HTERT RPE-1 (cell line): ENCODE measurements around the gene S100A16.
"Not testable (repeated sequence)": the region's sequence is repeated elsewhere in the genome, so short reads cannot be mapped to it uniquely, and the experiment has no call there.

ENCODE experiments used
- in situ Hi-C: fragments of 300-500 bp; cut with MboI; formaldehyde crosslinking; loops from 4 replicates; pipeline ENCODE4 v1.14.3; 2020; ENCODE audit warnings: low sequenced_read_pairs

Gene S100A16, protein sequence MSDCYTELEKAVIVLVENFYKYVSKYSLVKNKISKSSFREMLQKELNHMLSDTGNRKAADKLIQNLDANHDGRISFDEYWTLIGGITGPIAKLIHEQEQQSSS

DNA sequence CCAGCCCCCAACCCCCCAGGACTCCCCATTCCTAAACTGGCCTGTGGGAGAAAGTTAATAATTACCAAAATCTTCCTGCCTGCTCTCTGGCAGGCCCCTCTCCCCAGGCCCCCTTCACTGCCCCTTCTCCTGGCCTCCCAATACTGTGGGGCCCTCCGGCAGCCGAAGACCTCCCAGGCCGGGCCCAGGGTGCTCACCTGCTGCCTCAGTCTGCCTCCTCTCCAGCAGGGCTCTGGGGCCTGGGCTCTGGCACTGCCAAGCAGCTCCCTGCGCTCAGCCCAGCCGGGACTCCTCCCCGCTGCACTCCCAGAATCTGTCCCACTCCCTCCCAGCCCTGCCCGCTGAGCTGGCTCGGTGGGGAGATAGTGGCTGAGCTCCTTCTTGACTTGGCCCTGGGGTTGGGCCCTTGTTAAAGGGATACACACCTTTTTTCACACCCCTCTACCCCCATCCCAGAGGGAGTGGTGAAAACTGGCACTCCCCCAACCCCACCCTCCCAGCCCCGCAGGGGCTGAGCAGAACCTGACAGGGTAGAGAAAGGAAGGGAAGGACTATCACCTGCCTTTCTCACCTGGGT is at the start of gene S100A16:
Gene S100A16, minus strand, starts transcription at position 383 of the 577 bp plus-strand sequence. CDS start 4,986 bp downstream, outside the sequence.
- in situ Hi-C loops = no loop called here

DNA sequence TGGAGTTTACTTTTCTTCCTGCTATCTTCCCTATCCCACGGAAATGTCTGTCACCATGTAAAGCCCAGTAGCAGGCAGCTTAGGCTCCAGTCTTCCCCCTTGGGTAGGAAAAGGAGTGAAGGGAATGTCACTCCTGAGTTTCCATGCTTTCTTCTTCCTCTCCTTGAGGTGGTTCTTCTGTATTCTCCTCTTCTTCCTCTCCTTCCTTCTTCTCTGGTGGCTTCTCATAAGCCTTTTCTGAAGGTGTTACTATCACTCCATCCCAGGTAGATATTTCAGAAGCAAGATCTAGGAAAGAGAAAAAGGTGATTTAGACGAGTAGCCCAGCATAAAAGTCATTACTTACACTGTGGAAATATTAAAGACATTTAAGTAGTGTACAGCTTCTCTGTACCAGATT is 49.3 kb upstream of the S100A16 start:
- in situ Hi-C loops = no loop called here

DNA sequence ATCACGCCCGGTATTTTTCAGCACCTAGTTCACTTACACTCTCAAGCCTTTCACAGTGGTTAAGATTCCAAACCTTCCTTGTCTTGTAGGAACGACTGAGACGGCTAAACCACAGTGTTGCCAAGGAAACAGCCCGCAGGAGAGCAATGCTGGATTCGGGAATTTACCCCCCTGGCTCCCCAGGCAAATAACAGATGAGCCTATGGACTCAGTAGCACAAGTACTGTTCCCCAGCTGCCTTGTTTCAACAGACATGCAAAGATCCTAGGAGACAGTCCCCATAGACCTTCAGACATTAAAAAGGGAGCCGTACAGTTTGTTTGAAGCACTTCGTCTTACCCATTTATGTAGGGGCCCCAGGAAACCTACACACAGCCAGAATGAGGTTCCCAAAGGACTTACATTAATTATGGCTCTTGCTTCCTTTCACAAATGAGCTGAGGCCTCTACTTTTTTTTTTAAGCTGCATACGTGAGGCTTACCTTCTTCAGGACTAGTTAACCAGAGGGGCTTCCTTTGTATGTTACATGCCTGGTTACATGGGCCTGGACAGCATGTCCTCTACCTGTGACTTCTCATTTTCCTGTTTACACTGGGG is 48.3 kb upstream of the S100A16 start:
- in situ Hi-C loops = no loop called here

DNA sequence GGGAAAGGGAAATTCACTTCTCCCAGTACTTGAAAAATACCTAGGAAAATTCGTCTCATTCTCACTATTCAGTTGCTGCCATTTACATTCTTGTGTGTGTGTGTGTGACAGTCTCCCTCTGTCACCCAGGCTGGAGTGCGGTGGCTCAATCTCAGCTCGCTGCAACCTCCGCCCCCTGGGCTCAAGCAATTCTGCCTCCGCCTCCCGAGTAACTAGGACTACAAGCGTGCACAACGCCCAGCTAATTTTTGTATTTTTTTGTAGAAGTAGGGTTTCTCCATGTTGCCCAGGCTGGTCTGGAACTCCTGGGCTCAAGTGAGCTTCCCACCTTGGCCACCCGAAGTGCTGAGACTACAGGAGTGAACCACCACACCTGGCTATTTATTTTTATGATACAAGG is 46.7 kb upstream of the S100A16 start:
- in situ Hi-C loops = no loop called here

DNA sequence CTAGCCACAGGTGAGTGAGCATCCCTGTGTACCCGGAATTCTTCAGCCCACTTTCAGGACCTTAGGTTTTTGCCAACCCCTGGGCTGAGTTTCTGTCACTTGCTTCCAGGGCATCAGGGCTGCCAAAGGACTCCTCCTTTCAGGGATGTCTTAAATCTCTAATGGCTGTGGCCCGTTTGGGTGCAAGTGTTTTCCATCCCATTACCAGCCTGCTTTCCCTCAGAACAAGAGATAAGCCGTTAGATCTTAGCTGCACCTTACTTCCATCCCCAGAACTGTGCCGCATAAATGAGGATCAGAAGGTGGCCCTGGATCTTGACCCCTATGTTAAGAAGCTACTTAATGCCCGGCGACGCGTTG is 46.2 kb upstream of the S100A16 start:
- in situ Hi-C loops = no loop called here

DNA sequence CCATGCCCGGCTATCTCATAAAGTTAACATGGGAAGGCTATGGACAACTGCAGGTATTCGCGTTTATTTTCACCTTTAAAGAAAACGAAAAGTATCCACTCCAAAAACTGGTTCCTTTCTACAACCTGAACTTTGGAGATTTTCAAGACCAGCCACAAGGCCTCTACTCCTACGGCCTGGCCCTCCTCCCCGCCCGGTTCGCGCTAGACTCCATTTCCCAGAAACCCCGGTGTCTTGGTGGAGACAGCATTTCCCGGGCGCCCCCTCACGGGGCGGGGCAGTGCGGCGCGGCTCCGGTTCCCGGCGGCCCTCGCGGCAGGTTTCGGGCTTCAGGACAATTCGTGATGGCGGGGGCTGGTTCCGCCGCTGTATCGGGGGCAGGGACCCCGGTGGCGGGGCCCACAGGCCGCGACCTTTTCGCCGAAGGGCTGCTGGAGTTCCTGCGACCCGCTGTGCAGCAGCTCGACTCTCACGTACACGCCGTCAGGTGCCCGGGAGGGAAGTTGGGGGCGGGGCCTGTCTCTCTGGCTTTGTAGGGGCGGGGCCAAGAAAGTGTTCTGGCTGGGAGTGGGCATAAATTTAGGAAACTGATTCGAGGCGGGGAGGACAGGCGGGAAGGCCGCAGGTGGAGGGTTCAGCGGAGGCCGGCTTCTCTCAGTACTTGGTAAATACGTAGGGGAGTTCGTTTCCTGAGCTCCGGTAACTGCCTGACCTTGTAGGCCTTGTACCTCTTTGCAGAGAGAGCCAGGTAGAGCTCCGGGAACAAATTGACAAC is 45.6 kb upstream of the S100A16 start, which contains the start of gene SNAPIN:
Gene SNAPIN, plus strand, starts transcription at position 304 of the 775 bp plus-strand sequence. Its CDS starts 41 bp downstream, at position 345.
- in situ Hi-C loops = no loop called here

DNA sequence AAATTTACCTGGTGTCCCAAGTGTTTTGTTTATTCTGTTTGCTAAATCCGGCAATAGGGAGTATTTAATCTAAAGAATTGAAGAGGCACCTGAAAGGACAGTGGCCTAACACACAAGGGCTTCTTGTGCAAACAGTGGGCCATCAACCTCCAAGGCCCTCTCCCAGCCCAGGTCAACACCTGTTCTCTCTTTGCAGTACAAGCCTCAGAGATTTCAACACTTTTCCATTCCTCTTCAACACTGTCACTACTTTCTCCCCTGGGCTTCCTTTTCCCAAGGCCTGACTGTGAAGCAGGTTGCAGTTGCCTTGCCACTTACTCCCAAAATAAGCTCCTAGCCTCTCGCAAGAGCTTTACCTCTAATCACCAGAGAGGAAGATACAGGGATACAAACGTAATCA is 42.4 kb upstream of the S100A16 start:
- in situ Hi-C loops = no loop called here

DNA sequence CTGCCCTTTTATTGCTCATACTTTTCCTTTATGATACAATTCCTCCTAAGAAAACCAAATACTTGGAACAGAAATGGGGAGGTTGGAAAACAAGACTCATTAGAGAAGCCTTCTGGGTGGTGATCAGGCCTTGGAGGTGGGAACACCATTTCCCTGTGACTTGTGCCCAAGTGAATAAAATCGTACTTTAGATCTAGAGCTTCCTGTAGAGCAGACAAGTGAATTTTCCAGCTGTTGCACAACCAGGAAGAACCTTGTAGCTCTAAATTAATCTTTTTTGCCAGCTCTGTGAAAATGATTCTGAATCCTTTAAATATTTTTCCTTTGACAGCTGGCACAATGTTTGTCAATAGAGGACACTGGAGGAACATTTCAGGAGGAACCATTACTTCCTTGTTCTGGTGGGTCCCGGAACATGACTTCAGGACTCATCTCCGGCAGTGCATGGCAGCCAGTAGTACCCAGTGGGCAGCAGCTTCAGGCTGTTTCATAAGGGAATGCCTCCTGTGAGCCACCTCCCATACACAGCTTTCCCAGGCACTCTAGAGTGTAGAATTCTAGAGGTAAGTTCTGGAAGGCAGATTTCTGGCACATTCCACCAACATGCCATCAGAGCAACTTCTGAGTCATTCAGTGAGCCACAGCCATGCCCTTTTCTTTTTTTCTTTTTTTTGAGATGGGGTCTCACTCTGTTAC is 40.0 kb upstream of the S100A16 start:
- in situ Hi-C loops = no loop called here

DNA sequence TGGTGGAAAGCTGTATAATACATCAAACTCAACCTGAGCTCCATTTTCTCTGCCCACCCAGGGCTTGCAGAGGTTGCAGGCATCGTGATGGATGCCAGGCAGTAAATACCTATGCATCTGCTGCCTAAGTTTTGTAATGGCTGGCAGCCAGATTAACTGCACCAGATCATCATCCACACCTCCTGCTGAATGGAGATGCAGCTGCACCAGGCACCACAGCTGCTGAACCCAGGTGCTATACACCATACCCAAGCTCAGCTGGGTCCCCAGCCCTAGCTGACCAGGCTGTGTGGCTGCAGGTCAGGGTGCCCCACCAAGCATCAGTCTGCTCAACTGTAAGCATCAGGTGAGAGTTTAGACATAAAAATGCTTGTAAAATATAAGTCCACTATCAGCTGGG is 38.8 kb upstream of the S100A16 start:
- in situ Hi-C loops = no loop called here

DNA sequence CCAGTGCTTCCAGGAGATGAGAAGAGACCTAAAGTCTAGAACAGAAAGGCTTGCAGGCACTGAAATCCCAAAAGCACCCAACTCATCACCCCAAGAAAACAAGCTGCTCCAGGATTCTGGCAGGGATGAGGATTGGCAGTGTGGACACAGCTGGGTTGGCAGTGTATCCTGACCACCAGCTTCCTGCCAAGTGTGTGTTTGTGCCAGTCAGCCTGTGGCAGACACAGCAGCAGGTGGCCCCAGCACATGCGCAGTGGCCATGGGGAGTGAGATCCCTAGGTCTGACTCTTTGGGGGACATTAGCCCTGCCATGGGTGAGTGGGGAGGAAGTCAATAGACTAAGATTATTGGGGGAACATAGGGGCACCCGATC is 36.9 kb upstream of the S100A16 start:
- in situ Hi-C loops = no loop called here

DNA sequence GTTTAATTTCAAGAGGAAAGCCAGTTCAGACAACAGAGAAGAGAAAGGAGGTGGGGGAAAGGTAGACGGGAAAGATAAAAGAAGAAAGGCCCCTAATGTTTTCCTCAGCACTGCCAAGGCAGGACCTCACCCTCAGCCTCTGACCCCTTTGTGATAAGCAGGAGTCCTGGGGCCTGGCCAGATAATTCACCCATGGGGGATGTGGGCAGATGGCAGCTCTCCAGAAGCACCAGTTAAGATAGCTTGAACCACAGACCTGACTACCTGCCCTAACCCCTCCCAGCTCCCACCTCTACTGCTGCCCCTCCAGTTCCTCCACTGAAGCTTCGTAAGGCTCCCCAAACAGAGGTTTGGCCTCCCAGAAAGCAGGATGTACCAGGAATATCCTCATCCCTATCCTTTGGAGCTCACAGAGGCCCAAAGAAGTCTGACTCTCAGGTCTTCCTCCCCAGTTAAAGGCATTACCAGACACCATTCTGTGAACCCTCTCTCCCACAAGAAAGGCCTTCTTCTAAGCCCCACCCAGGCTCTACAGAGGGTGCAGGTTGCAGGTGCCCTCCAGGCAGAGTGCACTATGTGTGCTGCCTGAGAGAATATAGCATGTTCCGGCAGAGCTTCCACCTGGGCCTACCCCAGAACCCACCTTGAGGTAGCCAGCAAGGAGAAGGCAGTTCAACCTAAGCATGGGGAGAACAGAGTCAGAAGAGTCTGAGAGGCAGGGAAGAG is 36.4 kb upstream of the S100A16 start:
- in situ Hi-C loops = no loop called here

DNA sequence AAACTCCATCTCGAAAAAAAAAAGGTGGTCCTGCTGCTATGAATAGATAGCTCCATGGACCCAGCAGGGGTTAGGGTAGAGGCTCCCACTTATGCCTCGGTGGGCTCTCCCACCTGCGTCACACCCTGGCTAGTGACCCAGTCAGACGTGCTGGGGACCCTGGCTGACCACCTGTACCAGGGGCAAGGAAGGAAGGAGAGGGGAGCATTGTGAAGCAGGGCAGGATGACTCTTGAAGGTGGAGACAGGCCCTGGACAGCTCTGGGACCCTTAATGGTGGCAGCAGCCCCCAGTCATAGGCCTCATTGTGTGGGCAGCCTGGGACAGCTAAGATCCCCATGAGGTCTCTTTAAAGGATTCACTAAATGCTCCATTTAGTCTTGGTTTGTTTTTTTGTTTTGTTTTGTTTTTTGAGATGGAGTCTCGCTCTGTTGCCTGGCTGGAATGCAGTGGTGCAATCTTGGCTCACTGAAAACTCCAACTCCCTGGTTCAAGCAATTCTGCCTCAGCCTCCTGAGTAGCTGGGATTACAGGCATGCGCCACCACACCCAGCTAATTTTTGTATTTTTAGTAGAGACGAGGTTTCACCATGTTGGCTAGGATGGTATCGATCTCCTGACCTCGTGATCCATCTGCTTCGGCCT is 35.2 kb upstream of the S100A16 start:
- in situ Hi-C loops = no loop called here

DNA sequence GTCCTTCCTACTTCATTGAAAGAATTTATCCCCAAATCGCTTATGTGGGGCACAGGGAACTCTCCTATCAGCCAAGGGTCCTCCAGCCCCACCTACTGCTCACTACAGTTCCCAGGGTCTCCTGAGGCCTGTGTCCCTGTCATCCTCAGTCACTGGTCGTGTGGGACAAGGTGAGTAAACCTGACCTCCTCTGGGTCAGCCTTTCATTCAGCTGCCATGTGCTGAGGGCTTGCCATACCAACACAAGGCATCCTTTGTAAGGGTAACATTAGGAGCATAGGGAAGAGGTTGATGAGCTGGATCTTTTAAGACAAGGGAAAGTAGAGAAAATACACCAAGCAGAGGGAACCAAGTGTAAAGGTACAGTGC is 34.4 kb upstream of the S100A16 start:
- in situ Hi-C loops = no loop called here

DNA sequence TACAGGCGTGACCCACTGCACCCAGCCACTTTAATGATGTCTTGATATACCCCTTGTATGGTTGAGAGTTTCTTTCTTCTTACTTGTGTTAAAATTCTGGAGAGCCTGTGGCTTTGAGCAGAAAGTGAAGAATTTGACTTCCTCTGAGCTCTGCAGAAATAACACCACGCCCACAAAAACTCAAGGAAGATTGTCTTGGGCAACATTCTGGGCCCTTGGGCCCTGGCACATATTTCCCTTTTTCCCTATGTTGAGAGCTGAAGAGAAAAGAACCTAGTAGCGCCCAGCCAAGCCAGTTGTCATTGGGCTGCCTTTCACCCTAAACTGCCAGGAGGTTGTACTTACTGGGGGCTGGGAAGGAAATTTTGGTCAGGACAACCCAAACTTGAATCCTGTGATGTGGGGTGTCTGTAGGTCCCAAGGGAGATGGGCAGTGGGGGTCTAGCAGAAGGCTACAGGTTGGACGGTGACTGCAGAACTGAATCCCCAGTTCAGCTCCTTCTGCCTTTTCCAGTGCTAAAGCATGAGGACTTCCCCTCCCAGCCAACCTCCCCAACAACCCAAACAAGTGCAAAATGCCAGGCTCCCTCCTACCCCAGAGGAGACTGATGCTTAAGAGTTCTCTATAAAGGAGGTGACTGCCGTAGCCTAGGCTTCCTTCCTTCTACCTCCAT is 33.9 kb upstream of the S100A16 start:
- in situ Hi-C loops = no loop called here

DNA sequence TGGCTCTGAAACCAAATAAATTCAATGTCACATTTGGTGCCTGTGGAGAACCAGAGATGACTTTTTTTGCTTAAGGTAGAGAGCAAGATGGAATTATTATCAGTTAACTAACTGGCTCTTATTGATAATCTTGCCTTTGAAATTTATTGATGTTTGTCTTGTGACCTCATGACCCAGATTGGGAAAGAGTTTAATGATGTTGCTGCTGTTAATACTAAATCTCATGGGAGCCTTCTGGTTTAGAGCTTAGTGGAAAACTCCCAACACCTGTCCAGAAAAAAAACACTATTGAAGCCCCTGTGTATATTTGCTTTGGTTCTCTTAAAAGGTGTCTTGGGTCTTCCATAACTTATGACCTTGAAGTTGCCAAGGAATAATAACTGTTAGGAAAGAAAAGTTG is 30.9 kb upstream of the S100A16 start:
- in situ Hi-C loops = no loop called here

DNA sequence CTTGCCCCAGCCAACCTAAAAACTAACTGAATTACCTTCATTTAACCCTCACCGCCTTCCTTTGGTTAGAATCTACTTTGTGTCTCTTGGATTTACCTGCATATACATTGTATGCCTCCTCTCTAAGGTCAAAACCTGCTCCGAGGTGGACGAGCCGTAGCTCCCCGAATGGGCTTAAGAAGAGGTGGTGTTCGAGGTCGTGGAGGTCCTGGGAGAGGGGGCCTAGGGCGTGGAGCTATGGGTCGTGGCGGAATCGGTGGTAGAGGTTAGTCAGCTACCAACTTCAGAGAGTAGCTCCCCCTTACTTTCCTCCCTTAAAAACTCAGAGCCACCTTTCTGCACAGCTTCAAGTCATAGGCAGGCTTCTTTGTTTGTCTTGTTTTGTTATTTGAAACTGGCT is 30.2 kb upstream of the S100A16 start:
- in situ Hi-C loops = no loop called here

DNA sequence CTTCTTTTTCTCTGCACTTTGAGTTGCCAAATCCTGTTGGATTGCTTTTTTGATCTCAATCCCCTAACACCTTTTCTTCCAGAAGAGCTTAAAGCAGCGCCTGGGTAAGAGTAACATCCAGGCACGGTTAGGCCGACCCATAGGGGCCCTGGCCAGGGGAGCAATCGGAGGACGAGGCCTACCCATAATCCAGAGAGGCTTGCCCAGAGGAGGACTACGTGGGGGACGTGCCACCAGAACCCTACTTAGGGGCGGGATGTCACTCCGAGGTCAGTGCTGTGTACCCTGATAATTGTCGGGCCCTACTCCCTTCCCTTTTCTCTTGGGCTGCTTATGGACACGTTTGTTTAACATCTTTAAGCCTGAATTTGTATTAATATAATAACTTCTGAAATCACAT is 29.2 kb upstream of the S100A16 start:
- in situ Hi-C loops = no loop called here

DNA sequence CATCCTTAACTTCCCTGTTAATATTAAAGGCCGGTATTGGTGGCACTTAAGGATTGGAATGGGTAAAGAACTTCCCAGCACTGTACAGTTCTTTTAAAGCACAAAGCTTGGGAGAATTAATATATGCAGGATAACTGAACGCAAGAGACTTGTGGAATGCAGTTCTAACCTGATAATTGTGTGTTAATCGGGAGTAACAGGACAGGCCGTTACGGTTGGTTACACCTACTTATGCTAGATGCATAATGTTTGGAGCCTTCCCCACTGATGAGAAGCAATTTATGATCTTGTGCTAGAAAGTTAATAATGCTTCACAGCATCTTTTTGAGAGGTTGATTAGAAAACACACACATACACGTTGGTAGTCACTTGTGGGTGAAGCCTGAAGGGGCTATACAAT is 27.9 kb upstream of the S100A16 start:
- in situ Hi-C loops = no loop called here

DNA sequence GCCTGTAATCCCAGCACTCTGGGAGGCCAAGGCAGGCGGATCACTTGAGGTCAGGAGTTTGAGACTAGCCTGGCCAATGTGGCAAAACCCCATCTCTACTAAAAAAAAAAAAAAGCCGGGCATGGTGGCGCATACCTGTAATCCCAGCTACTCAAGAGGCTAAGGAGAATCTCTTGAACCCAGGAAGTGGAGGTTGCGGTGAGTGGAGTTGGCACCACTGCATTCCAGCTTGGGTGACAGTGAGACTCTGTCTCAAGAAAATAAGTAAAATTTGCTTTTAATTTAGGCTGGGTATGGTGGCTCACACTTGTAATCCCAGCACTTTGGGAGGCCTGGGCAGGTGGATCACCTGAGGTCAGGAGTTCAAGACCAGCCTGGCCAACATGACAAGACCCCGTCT is 27.3 kb upstream of the S100A16 start:
- in situ Hi-C loops = not testable (repeated sequence)

DNA sequence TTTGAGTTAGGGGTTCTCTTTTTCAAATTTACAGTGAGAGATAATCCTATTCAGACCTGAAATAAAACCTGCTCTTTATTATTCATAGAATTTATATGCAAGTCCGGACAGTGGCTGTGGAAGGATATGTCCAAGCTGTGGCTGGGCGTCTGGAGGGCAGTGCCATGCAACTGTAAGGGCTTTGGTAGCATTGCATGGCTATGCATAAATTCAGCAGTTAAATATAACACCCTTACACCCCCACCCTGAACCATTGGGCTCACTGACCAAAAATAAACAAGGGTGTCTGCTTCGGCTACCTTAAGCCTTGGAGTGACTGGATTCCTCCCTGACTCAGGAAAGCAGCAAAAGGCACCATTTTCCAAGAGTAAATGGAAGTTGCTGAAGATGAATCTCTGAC is 26.3 kb upstream of the S100A16 start:
- in situ Hi-C loops = no loop called here
